ENCODE results near the gene MYO10.

The MYO10 gene

DNA sequence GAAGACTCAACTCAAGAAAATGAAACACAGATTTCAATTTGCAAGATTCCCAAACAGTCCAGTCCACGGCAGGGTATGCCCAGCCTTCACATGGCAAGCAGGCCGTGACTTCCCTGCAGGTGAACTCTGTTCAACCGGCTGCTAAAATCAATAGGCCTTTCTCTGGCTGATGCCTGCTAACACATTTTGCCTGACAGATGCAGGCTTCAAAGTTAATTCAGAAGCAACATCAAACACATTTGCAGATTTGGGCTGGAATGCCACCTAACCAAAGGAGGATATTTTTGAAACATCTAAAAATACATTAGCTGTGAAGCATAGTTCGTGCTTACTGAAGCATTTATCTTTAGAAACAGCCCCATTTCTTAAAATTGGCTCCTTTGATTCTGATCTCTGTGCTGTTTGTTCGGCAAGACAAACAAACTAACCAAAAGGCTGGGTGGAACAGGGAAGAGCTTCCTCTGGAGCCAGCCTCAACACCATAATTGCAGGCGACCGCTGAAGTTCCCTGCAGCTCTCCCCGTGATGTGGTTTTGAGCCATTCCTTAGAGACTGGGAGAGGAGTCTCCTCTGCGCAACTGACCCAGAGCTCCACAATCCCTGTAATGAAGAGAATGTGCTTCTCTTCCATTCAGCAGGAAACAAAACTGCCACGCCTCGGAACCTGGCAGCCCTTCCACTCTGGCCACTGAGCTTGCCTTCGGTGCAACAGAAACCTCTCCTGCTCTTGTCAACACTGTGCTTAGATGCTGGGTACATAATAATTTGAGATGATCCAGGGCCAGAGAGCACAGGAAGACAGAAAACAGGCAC lies 126.5 kb downstream of the MYO10 start:
- FAIRE-seq: no peak

DNA sequence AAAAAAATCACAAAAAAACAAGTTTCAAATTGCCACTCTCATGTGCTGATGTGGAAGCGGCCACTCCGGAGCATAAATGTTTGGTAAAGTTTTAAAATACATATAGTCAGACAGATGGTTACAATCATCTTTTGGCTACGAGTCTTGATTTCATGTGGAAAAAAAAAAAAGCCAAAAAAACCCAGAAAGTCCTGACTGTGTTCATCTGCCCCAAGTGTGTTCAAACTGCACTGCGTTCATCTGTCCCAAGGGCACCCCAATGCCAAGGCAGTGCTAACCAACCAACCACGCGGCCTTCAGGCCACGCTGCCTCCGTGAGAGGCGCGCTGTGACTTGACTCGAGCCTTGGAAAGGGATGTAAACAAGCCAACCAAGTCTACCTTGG lies 127.1 kb downstream of the MYO10 start:
- FAIRE-seq: no peak

GRCh38 chr5:16808021-16808420 lies 128.1 kb downstream of the MYO10 start:
- no peak for FAIRE-seq

- FAIRE-seq: no peak
These were observed 128.6 kb downstream of the MYO10 start for GRCh38 chr5:16807547-16807864.

GRCh38 chr5:16806711-16807546 lies 129.2 kb downstream of the MYO10 start:
- no peak for FAIRE-seq

GRCh38 chr5:16805486-16805885 lies 130.6 kb downstream of the MYO10 start:
- no peak for FAIRE-seq

DNA sequence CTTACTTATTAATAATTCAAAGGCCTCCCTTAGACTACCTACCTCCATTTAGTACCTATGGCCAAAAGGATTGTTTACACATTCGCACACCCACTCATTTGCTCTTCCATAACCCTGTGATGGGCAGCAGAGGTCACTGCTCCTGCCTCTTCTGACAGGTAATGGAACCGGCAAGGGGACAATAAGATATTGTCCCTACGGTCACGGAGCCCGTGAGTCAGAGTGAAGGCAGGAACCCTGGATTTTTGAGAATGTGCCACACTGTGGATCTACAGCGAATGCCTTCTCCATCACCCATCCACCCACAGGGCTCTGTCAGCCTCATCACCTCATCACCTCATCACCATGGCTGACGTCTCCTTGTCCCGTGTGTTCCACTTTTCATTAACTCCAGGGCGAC lies 132.3 kb downstream of the MYO10 start:
- FAIRE-seq: no peak

DNA sequence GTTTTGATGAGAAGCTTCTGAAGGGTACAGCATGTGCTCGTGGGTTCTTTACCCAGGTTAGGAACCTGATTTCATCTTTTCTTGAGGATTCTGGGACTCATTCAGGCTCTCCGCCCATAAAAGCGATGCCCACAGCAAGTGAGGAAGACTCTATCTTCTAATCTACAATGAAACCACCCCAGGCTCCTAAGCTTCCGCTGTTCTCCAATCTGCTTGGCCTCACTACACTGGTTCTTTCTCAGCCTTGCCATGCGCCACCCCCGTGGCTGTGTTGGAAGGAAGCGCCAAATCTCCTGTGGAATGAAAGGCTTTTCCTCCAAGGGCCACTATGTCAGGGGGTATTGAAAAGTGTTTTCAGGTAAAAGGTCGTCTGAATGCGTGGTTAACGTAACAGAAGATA lies 135.6 kb downstream of the MYO10 start:
- no peak for FAIRE-seq

- FAIRE-seq: no peak
These were observed 136.3 kb downstream of the MYO10 start for GRCh38 chr5:16799796-16800195.

DNA sequence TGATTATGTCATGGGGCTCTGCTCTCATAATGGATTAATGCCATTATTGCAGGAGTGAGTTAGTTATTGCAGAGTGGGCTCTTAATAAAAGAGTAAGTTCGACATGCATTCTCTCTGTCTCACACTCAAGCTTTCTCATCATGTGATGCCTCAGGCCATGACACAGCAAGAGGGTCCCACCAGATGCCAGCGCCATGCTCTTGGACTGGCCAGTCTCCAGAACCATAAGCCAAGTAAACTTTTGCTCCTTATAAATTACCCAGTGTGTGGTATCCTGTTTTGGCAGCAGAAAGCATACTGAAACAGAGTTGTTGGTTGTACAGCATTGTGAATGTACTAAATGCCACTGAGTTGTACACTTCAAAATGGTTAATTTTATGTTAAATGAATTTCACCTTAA lies 138.1 kb downstream of the MYO10 start:
- no peak for FAIRE-seq

GRCh38 chr5:16794269-16794913 lies 141.7 kb downstream of the MYO10 start:
- FAIRE-seq: no peak

- no peak for FAIRE-seq
These were observed 143.4 kb downstream of the MYO10 start for GRCh38 chr5:16792598-16793275.

GRCh38 chr5:16791904-16792597 lies 144.0 kb downstream of the MYO10 start:
- FAIRE-seq: no peak

DNA sequence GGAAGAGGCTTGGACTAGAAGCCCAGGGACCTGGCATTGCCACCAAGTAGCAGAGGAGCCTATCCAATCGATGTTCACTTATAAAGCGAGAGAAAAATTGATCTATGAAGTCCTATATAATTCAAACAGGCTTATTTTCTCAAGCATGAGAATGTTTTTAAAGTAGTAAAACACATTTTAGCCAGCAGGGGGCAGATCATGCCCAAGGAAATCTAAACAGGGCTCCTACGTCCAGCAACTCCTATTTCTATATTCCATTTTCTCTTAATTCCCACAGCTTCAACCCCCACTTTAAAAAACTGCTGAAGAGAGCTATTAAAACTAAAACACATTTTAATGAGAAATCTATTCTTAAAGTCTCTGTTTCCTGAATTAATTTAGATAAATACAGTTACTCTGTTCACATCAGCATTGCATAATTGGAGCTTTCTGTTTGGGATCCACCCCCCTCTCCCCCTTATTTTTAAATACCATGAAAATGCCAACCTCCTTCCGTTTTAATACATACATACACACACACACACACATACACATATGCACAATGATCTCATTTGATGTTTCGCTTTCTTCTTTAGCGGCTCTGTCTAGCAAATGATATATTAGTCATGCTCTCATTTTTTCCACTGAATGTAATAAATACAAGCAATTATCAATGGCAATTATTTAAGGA lies 144.9 kb downstream of the MYO10 start:
- FAIRE-seq: no peak

DNA sequence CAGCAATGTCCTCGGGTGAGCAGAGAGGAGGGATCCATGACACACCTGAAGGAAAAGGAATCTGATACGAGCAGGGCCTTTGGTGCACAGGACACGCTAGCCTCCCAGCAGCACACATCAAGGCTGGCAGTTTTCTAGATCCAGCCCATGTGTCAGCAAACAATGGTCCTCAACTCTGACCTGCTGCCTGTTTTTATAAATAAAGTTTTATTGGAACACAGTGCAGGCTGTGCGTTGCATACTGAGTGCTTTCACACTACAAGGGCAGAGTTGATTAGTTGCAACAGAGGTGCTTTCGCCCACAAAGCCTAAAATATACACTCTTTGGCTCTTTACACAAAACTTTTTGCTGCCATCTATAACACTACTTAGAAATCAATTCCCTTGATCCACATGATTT lies 147.1 kb downstream of the MYO10 start:
- no peak for FAIRE-seq

GRCh38 chr5:16787278-16787677 lies 148.8 kb downstream of the MYO10 start:
- FAIRE-seq: no peak

DNA sequence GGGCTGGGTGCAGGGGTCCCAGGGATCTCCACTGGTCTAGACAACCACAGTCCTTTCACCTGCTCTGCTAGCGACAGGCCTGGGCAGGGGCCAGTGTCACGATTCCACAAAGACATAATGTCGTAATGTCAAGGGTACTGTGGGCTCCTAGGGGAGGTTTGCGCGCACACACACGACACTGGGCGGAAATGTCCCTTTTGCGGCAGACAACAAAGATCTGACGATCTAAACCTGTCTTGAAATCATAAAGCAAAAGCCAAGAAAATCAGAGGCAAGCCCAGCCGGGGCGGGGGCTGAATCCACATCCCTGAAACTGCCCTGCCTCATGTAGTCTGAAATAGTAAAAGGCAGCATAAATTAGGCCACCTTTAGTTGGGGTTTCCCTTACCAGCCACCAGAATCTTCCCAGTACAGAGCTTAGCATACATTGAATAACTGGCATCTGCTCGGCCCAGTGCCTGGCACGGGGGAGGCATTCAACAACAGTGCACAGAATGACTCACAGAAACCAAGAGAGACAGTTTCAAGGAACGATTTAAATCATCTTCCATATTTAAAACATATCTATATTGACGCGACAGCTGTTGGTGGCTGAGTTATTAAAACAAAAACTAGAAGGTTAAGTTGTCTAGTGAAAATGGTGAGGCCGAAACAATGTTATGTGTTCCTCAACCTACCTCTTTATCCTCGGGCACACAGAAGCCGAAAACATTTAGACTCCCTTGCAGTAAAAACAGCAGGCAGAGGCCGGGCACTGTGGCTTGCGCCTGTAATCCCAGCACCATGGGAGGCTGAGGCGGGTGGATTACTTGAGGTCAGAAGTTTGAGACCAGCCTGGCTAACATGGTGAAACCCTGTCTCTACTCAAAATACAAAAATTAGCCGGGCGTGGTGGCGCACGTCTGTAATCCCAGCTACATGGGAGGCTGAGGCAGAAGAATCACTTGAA lies 151.0 kb downstream of the MYO10 start:
- no peak for FAIRE-seq

GRCh38 chr5:16784088-16784487 lies 152.0 kb downstream of the MYO10 start:
- no peak for FAIRE-seq

DNA sequence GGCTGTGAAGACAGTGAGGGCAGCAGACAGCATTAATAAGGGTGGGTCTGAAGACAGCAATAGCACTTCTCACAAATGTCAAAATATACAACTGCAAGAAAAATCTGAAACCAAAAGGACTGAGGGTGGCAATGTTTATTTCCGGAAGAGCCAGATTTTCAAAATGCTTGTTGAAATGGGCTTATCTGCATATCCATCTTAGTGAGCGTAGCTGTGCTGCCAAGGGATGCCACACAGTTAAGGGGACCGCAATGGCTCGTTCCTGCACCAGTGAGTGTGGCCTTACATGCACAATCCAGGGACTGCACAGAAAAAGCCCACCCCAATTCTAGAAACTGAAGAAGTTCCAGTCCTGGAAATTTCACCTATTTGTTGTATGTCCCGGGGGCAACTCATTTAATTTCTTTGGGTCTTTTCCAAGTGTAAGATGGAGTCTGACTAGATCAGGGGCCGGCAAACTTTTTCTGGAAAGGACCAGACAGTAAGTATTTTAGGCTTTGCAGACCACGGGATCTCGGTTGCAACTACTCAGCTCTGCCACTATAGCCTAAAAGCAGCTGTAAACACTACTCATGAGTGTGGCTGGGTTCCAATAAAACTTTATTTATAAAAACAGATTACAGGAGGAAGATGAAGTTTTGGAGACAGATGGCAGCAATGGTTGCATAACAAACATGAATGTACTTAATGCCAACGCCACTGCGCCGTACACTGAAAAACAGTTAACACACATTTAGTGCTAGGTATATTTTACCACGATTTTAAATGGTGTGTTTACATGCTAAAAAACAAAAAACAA lies 154.1 kb downstream of the MYO10 start:
- FAIRE-seq: no peak

DNA sequence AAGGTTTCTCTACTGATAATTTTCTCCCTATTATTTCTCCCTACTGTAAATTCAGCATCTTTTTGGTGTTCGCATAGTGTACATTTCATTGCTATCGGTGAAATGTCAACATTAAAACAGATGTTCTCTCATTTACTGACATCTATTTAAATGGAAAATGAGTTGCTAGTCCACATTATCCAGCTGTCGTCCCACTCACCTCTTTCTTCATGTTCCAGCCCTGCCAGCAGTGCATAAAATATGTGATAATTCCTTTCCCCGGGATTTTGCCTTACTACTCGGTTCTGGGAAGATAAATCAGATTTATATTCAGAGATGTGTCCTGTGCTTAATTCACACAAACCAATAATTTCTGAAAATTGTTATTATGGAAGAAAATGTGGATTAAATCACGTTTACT lies 155.8 kb downstream of the MYO10 start:
- FAIRE-seq: no peak

All from colon (tissue), 2 donors.